Stimulated activated memory B cell treated with anti-CD40 and anti-IgM and Interleukin-4, amounts not matched to agents 10 μg/mL and 1 μg/mL and 100 μg/mL, for 72 hours (primary cell): ENCODE measurements around the gene TUT1.
A peak's percentile ranks its signal among the peaks of the same experiment; 100 is the strongest.
"Not testable (repeated sequence)": the region's sequence is repeated elsewhere in the genome, so short reads cannot be mapped to it uniquely, and the experiment has no call there.

Experiments
- ATAC-seq: fragments of 150-1000 bp; cut with Tn5 transposase; 2 replicates; pipeline ENCODE4 v1.10.0; 2021
- H3K27ac Mint-ChIP-seq: one replicate; pipeline ENCODE4 v1.8.0; 2022; ENCODE audit warnings: mild to moderate bottlenecking, mixed read lengths
- H3K27me3 Mint-ChIP-seq: one replicate; pipeline ENCODE4 v1.8.0; 2022; ENCODE audit warnings: mixed read lengths
- H3K36me3 Mint-ChIP-seq: one replicate; pipeline ENCODE4 v1.8.0; 2022; ENCODE audit warnings: mixed read lengths
- H3K4me1 Mint-ChIP-seq: one replicate; pipeline ENCODE4 v1.8.0; 2022; ENCODE audit warnings: mixed read lengths
- H3K4me3 Mint-ChIP-seq: one replicate; pipeline ENCODE4 v1.8.0; 2022; ENCODE audit warnings: mild to moderate bottlenecking, moderate library complexity, mixed read lengths
- H3K9me3 Mint-ChIP-seq: one replicate; pipeline ENCODE4 v1.8.0; 2022; ENCODE audit warnings: mixed read lengths

The TUT1 gene

GRCh38 chr11:62574363-62575071 lies 16.8 kb downstream of the TUT1 start:
- H3K27ac Mint-ChIP-seq = peak overlapping the region; percentile 98
- H3K4me1 Mint-ChIP-seq = peaks cover 53% of the 10 kb centered on the region
- H3K4me3 Mint-ChIP-seq = peak overlapping the region; percentile 98
- no peaks in the 10 kb centered on the region for H3K9me3 Mint-ChIP-seq
- ATAC-seq = peak; percentile 18
- peaks cover 70% of the 10 kb centered on the region for H3K36me3 Mint-ChIP-seq
- no peaks in the 10 kb centered on the region for H3K27me3 Mint-ChIP-seq

GRCh38 chr11:62573592-62574362 lies 17.5 kb downstream of the TUT1 start, which contains the start of gene EEF1G:
Gene EEF1G, minus strand, starts transcription at chr11:62573891. Its CDS starts 49 bp downstream, at chr11:62573842.
- peaks cover 53% of the 10 kb centered on the region for H3K4me1 Mint-ChIP-seq
- peak within 1 kb of the TSS; percentile 98 for H3K4me3 Mint-ChIP-seq
- peak; percentile 95 for ATAC-seq

GRCh38 chr11:62573006-62573591 lies 18.2 kb downstream of the TUT1 start:
- H3K4me3 Mint-ChIP-seq = peak overlapping the region; percentile 98
- peak overlapping the region; percentile 98 for H3K27ac Mint-ChIP-seq
- no peaks in the 10 kb centered on the region for H3K27me3 Mint-ChIP-seq
- no peaks in the 10 kb centered on the region for H3K9me3 Mint-ChIP-seq
- peaks cover 62% of the 10 kb centered on the region for H3K36me3 Mint-ChIP-seq
- peak; percentile 3 for ATAC-seq
- H3K4me1 Mint-ChIP-seq = peaks cover 53% of the 10 kb centered on the region

More at GRCh38 chr11:62573592-62574362, 17.5 kb downstream of the TUT1 start, which contains the start of gene EEF1G:
- peaks cover 69% of the 10 kb centered on the region for H3K36me3 Mint-ChIP-seq
- no peaks in the 10 kb centered on the region for H3K9me3 Mint-ChIP-seq
- no peaks in the 10 kb centered on the region for H3K27me3 Mint-ChIP-seq
- peak within 1 kb of the TSS; percentile 98 for H3K27ac Mint-ChIP-seq

GRCh38 chr11:62572431-62572830 lies 18.9 kb downstream of the TUT1 start:
- Mint-ChIP-seq H3K36me3 (peaks cover 61% of the 10 kb centered on the region), H3K4me1 (peaks cover 57% of the 10 kb centered on the region), H3K27ac (peak overlapping the region; percentile 98)

GRCh38 chr11:62571493-62571892 lies 19.8 kb downstream of the TUT1 start:
- Mint-ChIP-seq H3K27ac (peak overlapping the region; percentile 98), H3K4me3 (peak overlapping the region; percentile 62), H3K4me1 (peaks cover 67% of the 10 kb centered on the region), H3K36me3 (peaks cover 61% of the 10 kb centered on the region)
- not testable (repeated sequence) for H3K9me3 Mint-ChIP-seq, ATAC-seq, H3K27me3 Mint-ChIP-seq

More at GRCh38 chr11:62572431-62572830, 18.9 kb downstream of the TUT1 start:
- H3K27me3 Mint-ChIP-seq = no peaks in the 10 kb centered on the region
- peak overlapping the region; percentile 98 for H3K4me3 Mint-ChIP-seq
- no peaks in the 10 kb centered on the region for H3K9me3 Mint-ChIP-seq
- ATAC-seq = no peak

GRCh38 chr11:62570903-62571302 lies 20.4 kb downstream of the TUT1 start:
- H3K27me3 Mint-ChIP-seq, H3K9me3 Mint-ChIP-seq, ATAC-seq: not testable (repeated sequence)
- peak overlapping the region; percentile 98 for H3K27ac Mint-ChIP-seq
- peaks cover 72% of the 10 kb centered on the region for H3K4me1 Mint-ChIP-seq
- peak overlapping the region; percentile 62 for H3K4me3 Mint-ChIP-seq
- peaks cover 62% of the 10 kb centered on the region for H3K36me3 Mint-ChIP-seq

GRCh38 chr11:62569611-62570010 lies 21.7 kb downstream of the TUT1 start:
- H3K4me3 Mint-ChIP-seq = no peak overlapping the region
- no peaks in the 10 kb centered on the region for H3K27me3 Mint-ChIP-seq
- H3K9me3 Mint-ChIP-seq = no peaks in the 10 kb centered on the region
- ATAC-seq = no peak
- peaks cover 65% of the 10 kb centered on the region for H3K4me1 Mint-ChIP-seq
- H3K36me3 Mint-ChIP-seq = peaks cover 62% of the 10 kb centered on the region
- H3K27ac Mint-ChIP-seq = peak overlapping the region; percentile 98

- Mint-ChIP-seq H3K9me3 (no peaks in the 10 kb centered on the region), H3K27me3 (no peaks in the 10 kb centered on the region), H3K27ac (peak overlapping the region; percentile 85), H3K36me3 (peaks cover 49% of the 10 kb centered on the region), H3K4me3 (peak overlapping the region; percentile 41), H3K4me1 (peaks cover 50% of the 10 kb centered on the region)
- ATAC-seq = peak; percentile 80
Measured at GRCh38 chr11:62567018-62567633, 24.2 kb downstream of the TUT1 start.

- Mint-ChIP-seq H3K27ac (peak overlapping the region; percentile 85), H3K4me3 (no peak overlapping the region), H3K9me3 (no peaks in the 10 kb centered on the region), H3K4me1 (peaks cover 50% of the 10 kb centered on the region), H3K27me3 (no peaks in the 10 kb centered on the region), H3K36me3 (peaks cover 49% of the 10 kb centered on the region)
- no peak for ATAC-seq
Measured at GRCh38 chr11:62566247-62566646, 25.1 kb downstream of the TUT1 start.

- Mint-ChIP-seq H3K27ac (peak overlapping the region; percentile 85), H3K36me3 (peaks cover 49% of the 10 kb centered on the region), H3K4me3 (no peak overlapping the region), H3K9me3 (no peaks in the 10 kb centered on the region), H3K4me1 (peaks cover 50% of the 10 kb centered on the region), H3K27me3 (no peaks in the 10 kb centered on the region)
- no peak for ATAC-seq
Measured at GRCh38 chr11:62565100-62565802, 26.1 kb downstream of the TUT1 start.

- Mint-ChIP-seq H3K4me1 (peaks cover 62% of the 10 kb centered on the region), H3K36me3 (peaks cover 54% of the 10 kb centered on the region)
- not testable (repeated sequence) for H3K27ac Mint-ChIP-seq, H3K4me3 Mint-ChIP-seq, ATAC-seq, H3K9me3 Mint-ChIP-seq, H3K27me3 Mint-ChIP-seq
Measured at GRCh38 chr11:62561677-62562230, 29.6 kb downstream of the TUT1 start.

GRCh38 chr11:62560566-62561103 lies 30.7 kb downstream of the TUT1 start:
- peak; percentile 21 for ATAC-seq
- Mint-ChIP-seq H3K27ac (peak overlapping the region; percentile 96), H3K9me3 (no peaks in the 10 kb centered on the region), H3K27me3 (no peaks in the 10 kb centered on the region), H3K4me3 (no peak overlapping the region), H3K4me1 (peaks cover 62% of the 10 kb centered on the region), H3K36me3 (peaks cover 42% of the 10 kb centered on the region)

GRCh38 chr11:62559626-62560025 lies 31.7 kb downstream of the TUT1 start:
- peaks cover 70% of the 10 kb centered on the region for H3K4me1 Mint-ChIP-seq
- H3K27me3 Mint-ChIP-seq, ATAC-seq, H3K4me3 Mint-ChIP-seq, H3K9me3 Mint-ChIP-seq: not testable (repeated sequence)
- H3K36me3 Mint-ChIP-seq = peaks cover 39% of the 10 kb centered on the region
- peak overlapping the region; percentile 96 for H3K27ac Mint-ChIP-seq

- peaks cover 39% of the 10 kb centered on the region for H3K36me3 Mint-ChIP-seq
- peak overlapping the region; percentile 96 for H3K27ac Mint-ChIP-seq
- H3K27me3 Mint-ChIP-seq = no peaks in the 10 kb centered on the region
- no peak overlapping the region for H3K4me3 Mint-ChIP-seq
- no peak for ATAC-seq
- H3K9me3 Mint-ChIP-seq = no peaks in the 10 kb centered on the region
- H3K4me1 Mint-ChIP-seq = peaks cover 74% of the 10 kb centered on the region
Measured at GRCh38 chr11:62559204-62559603, 32.1 kb downstream of the TUT1 start.
